Neural progenitor cell (in vitro differentiated cells): ENCODE results near the gene EIF2AK3.

Experiments used
- EZH2 ChIP-seq: fragments of 200-600 bp; sonication (generic); IDR thresholded peaks from 2 replicates; pipeline ENCODE4 v1.6.1; 2017; ENCODE audit warnings: antibody characterized with exemption, mild to moderate bottlenecking, moderate library complexity
- EZH2phosphoT487 ChIP-seq: fragments of 200-600 bp; sonication (generic); IDR thresholded peaks from 2 replicates; pipeline ENCODE4 v1.6.1; 2017; ENCODE audit warnings: antibody characterized with exemption
- TF ChIP-seq, protein P1 (sequence below): fragments of 200-600 bp; sonication (generic); IDR thresholded peaks from 2 replicates; pipeline ENCODE4 v1.5.1; 2017; ENCODE audit warnings: antibody characterized with exemption, mild to moderate bottlenecking

DNA sequence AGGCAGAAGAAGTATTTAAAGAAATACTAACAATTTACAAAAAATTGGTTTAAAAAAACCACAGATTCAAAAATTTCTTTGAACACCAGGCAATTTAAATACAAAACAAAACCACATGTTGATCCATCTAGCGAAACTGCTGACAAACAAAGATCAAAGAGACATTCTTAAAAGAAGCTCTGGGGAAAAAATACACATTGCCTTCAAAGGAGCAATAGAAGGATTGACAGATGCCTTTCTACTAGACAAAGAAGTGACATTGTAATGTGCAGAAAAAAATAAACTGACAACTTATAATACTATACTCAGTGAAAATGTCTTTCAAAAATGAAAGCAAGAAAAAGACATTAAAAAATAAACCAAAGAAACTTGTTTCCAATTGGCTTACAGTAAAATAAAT lies 12.6 kb upstream of the EIF2AK3 start:
- TF ChIP-seq, protein P1, sequence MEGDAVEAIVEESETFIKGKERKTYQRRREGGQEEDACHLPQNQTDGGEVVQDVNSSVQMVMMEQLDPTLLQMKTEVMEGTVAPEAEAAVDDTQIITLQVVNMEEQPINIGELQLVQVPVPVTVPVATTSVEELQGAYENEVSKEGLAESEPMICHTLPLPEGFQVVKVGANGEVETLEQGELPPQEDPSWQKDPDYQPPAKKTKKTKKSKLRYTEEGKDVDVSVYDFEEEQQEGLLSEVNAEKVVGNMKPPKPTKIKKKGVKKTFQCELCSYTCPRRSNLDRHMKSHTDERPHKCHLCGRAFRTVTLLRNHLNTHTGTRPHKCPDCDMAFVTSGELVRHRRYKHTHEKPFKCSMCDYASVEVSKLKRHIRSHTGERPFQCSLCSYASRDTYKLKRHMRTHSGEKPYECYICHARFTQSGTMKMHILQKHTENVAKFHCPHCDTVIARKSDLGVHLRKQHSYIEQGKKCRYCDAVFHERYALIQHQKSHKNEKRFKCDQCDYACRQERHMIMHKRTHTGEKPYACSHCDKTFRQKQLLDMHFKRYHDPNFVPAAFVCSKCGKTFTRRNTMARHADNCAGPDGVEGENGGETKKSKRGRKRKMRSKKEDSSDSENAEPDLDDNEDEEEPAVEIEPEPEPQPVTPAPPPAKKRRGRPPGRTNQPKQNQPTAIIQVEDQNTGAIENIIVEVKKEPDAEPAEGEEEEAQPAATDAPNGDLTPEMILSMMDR: no peak
- no peak for TF ChIP-seq EZH2
- TF ChIP-seq EZH2phosphoT487: no peak
